Activated naive CD8-positive, alpha-beta T cell treated with anti-CD3 and anti-CD28 coated beads, Interleukin-2, amount 50 U/mL, for 24 hours (primary cell): ENCODE data around the gene NELL1.
"Not testable (repeated sequence)": the region's sequence is repeated elsewhere in the genome, so short reads cannot be mapped to it uniquely, and the experiment has no call there.

Source experiments
- ATAC-seq: fragments of 150-1000 bp; cut with Tn5 transposase; one replicate; pipeline ENCODE4 v1.10.0; 2021
- DNase-seq: peaks from one replicate; pipeline ENCODE4 v3.0.0; 2021
- H3K27ac Mint-ChIP-seq: one replicate; pipeline ENCODE4 v1.8.0; 2021; ENCODE audit warnings: mild to moderate bottlenecking, mixed read lengths
- H3K27me3 Mint-ChIP-seq: one replicate; pipeline ENCODE4 v1.8.0; 2021; ENCODE audit warnings: mixed read lengths
- H3K36me3 Mint-ChIP-seq: one replicate; pipeline ENCODE4 v1.8.0; 2021; ENCODE audit warnings: low read depth, mixed read lengths
- H3K4me1 Mint-ChIP-seq: one replicate; pipeline ENCODE4 v1.8.0; 2021; ENCODE audit warnings: mixed read lengths
- H3K4me3 Mint-ChIP-seq: one replicate; pipeline ENCODE4 v1.8.0; 2021; ENCODE audit warnings: mild to moderate bottlenecking, moderate library complexity, mixed read lengths
- H3K9me3 Mint-ChIP-seq: one replicate; pipeline ENCODE4 v1.8.0; 2021; ENCODE audit warnings: mixed read lengths

The NELL1 gene

DNA sequence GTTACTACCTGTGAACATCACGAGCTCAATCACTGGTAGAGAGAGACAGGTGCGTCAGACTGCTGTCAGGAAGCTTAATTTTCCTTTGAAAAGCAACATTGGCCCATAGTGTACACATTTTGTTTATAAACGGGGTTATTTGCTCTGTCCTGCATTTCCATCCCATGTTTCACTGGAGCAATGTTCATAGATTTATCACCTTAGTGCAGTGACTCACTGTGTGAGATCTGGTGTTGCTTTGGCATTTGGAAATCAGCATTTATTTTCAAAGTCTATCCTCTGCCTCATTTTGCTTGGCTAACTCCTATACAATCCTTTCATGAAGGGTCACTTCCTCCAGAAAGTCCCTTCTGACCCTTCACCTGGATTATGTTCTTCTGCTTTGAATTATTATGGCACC is 529.1 kb downstream of the NELL1 start:
- Mint-ChIP-seq H3K4me3 (no peak overlapping the region), H3K27me3 (no peaks in the 10 kb centered on the region), H3K36me3 (no peaks in the 10 kb centered on the region), H3K4me1 (no peaks in the 10 kb centered on the region), H3K27ac (no peak overlapping the region), H3K9me3 (peaks cover 22% of the 10 kb centered on the region)
- no peak for ATAC-seq
- DNase-seq: no peak

DNA sequence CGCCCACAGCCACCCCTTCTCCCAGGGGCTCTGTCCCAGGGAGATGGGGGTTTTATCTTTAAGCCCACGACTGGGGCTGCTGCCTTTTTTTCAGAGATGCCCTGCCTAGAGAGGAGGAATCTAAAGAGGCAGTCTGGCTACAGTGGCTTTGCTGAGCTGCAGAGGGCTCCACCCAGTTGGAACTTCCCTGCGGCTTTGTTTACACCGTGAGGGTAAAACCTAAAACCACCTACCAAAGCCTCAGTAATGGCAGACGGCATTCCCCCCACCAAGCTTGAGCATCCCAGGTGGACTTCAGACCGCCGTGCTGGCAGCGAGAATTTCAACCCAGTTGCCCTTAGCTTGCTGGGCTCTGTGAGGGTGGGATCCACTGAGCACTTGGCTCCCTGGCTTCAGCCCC is 535.8 kb downstream of the NELL1 start:
- Mint-ChIP-seq H3K27ac (no peak overlapping the region), H3K27me3 (no peaks in the 10 kb centered on the region), H3K4me3 (no peak overlapping the region), H3K36me3 (no peaks in the 10 kb centered on the region), H3K4me1 (no peaks in the 10 kb centered on the region), H3K9me3 (peaks cover 22% of the 10 kb centered on the region)
- no peak for DNase-seq
- ATAC-seq: no peak

DNA sequence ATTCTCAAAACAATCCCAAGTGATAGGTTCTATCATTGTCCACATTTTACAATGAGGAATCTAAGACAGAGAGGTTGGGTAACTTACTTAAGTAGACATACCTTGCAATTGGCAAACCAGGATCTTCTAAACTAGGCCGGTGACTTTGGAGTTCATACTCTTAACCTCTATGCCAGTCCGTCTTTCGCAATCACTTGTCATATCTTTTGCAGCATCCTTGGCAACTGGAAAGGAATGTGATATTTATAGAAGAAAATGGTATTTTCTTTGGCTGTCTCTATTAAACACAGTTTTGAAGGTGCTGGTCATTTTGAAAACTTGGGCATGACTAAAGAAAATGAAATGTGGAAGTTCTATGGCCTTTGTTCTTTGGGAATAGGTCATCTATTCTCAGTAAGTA is 556.5 kb downstream of the NELL1 start:
- no peaks in the 10 kb centered on the region for H3K4me1 Mint-ChIP-seq
- H3K4me3 Mint-ChIP-seq: no peak overlapping the region
- ATAC-seq (no peak), DNase-seq (no peak)
- H3K9me3 Mint-ChIP-seq: peaks cover 15% of the 10 kb centered on the region
- no peaks in the 10 kb centered on the region for H3K27me3 Mint-ChIP-seq
- H3K36me3 Mint-ChIP-seq: no peaks in the 10 kb centered on the region
- H3K27ac Mint-ChIP-seq: no peak overlapping the region

DNA sequence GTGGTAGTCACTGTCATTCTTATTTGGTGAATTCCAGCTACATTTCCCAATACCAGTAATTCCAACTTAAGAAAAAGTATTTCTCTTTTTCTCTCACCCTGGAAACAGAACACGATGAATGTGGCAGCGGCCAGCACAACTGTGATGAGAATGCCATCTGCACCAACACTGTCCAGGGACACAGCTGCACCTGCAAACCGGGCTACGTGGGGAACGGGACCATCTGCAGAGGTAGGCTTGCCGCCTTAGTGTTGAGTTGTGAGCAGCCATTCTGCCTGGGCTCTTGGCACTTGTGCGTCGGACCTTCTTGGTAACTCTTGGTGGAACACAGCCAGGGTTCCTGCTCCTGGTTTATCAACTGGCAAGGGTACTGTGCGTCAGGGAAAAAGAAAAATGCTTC is 559.8 kb downstream of the NELL1 start:
- Mint-ChIP-seq H3K36me3 (no peaks in the 10 kb centered on the region), H3K4me3 (no peak overlapping the region), H3K9me3 (peaks cover 4% of the 10 kb centered on the region), H3K27me3 (no peaks in the 10 kb centered on the region), H3K4me1 (no peaks in the 10 kb centered on the region), H3K27ac (no peak overlapping the region)
- DNase-seq (no peak), ATAC-seq (no peak)

DNA sequence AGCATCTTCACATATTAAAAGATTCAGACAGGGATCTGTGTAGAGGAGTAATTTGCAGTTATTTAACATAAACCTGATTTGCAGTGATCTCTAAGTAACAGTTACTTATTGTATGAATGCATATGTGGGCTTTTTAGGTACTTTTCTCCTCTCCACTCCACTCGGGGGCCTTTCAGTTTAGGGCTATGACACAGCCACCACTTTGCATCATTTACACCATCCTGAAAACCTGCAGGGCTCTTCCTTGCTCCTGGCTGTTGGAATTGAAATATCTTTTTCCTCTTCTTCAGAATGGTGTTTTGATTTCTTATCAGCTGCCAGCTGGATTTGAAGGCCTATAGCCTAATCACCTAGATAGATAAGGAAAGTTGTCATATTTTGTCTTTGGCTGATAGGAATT is 580.8 kb downstream of the NELL1 start:
- no peaks in the 10 kb centered on the region for H3K27me3 Mint-ChIP-seq
- no peaks in the 10 kb centered on the region for H3K36me3 Mint-ChIP-seq
- no peak overlapping the region for H3K4me3 Mint-ChIP-seq
- ATAC-seq (no peak), DNase-seq (no peak)
- peaks cover 9% of the 10 kb centered on the region for H3K9me3 Mint-ChIP-seq
- no peaks in the 10 kb centered on the region for H3K4me1 Mint-ChIP-seq
- H3K27ac Mint-ChIP-seq: no peak overlapping the region

DNA sequence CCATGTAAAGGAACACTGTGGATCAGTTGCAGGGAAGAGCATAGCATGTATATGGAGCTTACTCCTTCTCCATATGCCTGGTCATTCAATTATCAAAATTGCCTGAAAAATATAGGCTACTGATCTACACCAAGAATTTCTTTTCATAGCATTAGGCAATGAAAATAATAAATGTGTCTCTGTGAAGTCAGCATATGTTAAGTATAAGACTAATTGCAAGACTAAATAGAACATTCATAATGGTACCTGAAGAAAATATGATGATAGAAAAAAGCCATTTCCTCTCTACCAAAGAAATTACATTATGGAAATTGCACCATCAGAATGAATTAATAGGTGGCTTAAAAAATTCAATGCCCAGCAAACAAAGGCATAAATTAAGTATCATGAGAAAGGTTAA is 584.7 kb downstream of the NELL1 start:
- no peaks in the 10 kb centered on the region for H3K27me3 Mint-ChIP-seq
- H3K4me1 Mint-ChIP-seq: no peaks in the 10 kb centered on the region
- H3K36me3 Mint-ChIP-seq: no peaks in the 10 kb centered on the region
- DNase-seq (no peak), ATAC-seq (no peak)
- H3K4me3 Mint-ChIP-seq: no peak overlapping the region
- peaks cover 5% of the 10 kb centered on the region for H3K9me3 Mint-ChIP-seq
- no peak overlapping the region for H3K27ac Mint-ChIP-seq

DNA sequence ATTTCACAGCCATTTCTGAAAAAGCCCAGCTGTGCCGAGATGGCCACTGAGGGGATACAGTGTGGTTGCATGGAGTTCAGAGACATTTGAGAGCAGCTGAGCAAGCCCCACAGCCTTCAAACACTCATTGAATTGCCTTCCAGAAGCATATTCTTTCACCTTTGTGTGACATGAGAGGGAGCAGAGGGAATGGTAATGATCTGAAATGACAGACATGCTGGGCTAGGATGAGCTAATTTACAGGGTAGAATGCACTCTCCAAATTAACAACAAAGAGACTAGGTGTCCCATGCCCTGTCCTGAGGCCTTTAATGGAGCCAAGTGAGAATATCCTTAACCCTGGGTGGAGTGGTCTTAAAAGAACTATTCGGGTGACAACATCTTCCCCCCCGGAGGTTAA is 585.4 kb downstream of the NELL1 start:
- H3K27me3 Mint-ChIP-seq: no peaks in the 10 kb centered on the region
- no peaks in the 10 kb centered on the region for H3K36me3 Mint-ChIP-seq
- ATAC-seq (no peak), DNase-seq (no peak)
- no peaks in the 10 kb centered on the region for H3K4me1 Mint-ChIP-seq
- H3K27ac Mint-ChIP-seq: no peak overlapping the region
- H3K4me3 Mint-ChIP-seq: no peak overlapping the region
- peaks cover 4% of the 10 kb centered on the region for H3K9me3 Mint-ChIP-seq

- Mint-ChIP-seq H3K36me3 (no peaks in the 10 kb centered on the region), H3K4me1 (no peaks in the 10 kb centered on the region), H3K27me3 (no peaks in the 10 kb centered on the region), H3K9me3 (peaks cover 4% of the 10 kb centered on the region), H3K27ac (no peak overlapping the region), H3K4me3 (no peak overlapping the region)
- ATAC-seq: no peak
- no peak for DNase-seq
Measured at GRCh38 chr11:21257461-21257860, 588.1 kb downstream of the NELL1 start.

- peaks cover 4% of the 10 kb centered on the region for H3K9me3 Mint-ChIP-seq
- no peaks in the 10 kb centered on the region for H3K36me3 Mint-ChIP-seq
- ATAC-seq: no peak
- no peak for DNase-seq
- no peaks in the 10 kb centered on the region for H3K4me1 Mint-ChIP-seq
- no peak overlapping the region for H3K4me3 Mint-ChIP-seq
- H3K27ac Mint-ChIP-seq: no peak overlapping the region
- no peaks in the 10 kb centered on the region for H3K27me3 Mint-ChIP-seq
Measured at GRCh38 chr11:21258414-21258813, 589.0 kb downstream of the NELL1 start.

DNA sequence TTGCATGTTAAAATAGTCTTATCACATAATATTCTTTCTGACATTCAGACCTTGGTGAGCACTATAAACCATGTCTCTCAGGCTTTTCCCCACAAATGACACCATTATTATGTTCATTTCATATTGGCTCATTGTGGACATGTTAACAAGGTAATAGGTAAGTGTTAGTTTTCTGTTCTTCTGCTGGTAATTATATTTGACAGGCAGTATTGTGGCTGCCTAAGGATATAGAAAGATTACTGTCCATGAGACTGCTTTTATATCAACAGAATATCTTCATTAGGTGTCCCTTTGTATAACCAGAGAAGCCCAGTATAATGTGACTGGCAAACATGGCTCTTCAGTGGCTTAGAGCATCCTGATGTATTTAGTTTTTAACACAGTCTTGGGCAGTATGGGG is 590.7 kb downstream of the NELL1 start:
- Mint-ChIP-seq H3K27ac (no peak overlapping the region), H3K9me3 (no peaks in the 10 kb centered on the region), H3K4me1 (no peaks in the 10 kb centered on the region), H3K27me3 (no peaks in the 10 kb centered on the region), H3K36me3 (no peaks in the 10 kb centered on the region), H3K4me3 (no peak overlapping the region)
- DNase-seq: no peak
- no peak for ATAC-seq

DNA sequence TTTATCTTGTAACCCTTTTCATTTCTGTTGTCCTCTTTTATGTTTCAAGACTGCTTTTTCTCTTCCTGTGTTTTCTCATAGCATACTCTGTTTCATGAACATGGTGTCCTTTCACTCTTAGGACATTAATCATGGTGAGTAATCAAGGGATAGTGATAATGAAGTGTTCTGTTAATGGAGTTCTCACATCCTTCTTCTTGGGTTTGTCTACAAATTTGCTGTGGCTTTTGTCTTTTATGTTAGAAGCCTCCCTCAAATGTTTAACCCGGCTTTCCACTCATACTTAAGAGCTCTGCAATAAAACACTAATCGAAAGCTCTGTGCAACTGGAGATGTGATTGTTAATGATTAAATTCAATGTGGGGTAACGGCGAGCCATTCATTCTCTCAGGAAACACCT is 593.6 kb downstream of the NELL1 start:
- Mint-ChIP-seq H3K36me3 (no peaks in the 10 kb centered on the region), H3K4me1 (no peaks in the 10 kb centered on the region), H3K9me3 (peaks cover 9% of the 10 kb centered on the region), H3K4me3 (no peak overlapping the region), H3K27ac (no peak overlapping the region), H3K27me3 (no peaks in the 10 kb centered on the region)
- DNase-seq: no peak
- no peak for ATAC-seq

- ATAC-seq (no peak), DNase-seq (no peak)
- no peaks in the 10 kb centered on the region for H3K4me1 Mint-ChIP-seq
- peaks cover 14% of the 10 kb centered on the region for H3K9me3 Mint-ChIP-seq
- H3K27ac Mint-ChIP-seq: no peak overlapping the region
- H3K36me3 Mint-ChIP-seq: no peaks in the 10 kb centered on the region
- no peaks in the 10 kb centered on the region for H3K27me3 Mint-ChIP-seq
- no peak overlapping the region for H3K4me3 Mint-ChIP-seq
Measured at GRCh38 chr11:21264125-21264524, 594.7 kb downstream of the NELL1 start.

DNA sequence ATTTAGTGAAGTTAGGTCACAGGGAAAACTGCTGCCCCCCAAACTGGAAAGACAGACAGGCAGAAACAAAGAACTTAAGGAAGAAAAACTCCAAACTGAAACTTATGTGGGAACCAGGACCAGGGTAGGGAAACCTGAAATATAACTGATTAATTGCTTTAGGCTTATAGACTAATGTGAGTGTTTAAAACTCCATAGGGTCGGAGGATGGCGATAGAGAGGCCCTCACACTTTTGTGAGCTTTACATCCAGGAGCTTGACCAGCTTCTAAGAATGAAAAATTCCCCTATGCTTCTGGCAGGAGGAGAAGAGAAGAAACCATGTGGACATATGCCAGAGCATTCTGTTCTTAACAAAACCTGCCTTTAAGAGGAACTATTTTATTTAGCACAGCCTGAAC is 598.6 kb downstream of the NELL1 start:
- Mint-ChIP-seq H3K9me3 (peaks cover 20% of the 10 kb centered on the region), H3K4me1 (no peaks in the 10 kb centered on the region), H3K4me3 (no peak overlapping the region), H3K27me3 (no peaks in the 10 kb centered on the region), H3K36me3 (no peaks in the 10 kb centered on the region), H3K27ac (no peak overlapping the region)
- DNase-seq: no peak
- no peak for ATAC-seq

DNA sequence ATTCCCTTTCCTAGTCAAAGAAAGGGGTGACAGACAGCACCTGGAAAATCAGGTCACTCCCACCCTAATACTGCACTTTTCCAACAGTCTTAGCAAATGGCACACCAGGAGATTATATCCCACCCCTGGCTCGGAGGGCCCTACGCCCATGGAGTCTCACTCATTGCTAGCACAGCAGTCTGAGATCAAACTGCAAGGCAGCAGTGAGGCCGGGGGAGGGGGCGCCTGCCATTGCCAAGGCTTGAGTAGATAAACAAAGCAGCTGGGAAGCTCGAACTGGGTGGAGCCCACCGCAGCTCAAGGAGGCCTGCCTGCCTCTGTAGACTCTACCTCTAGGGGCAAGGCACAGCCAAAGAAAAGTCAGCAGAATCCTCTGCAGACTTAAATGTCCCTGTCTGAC is 602.8 kb downstream of the NELL1 start:
- peaks cover 26% of the 10 kb centered on the region for H3K9me3 Mint-ChIP-seq
- ATAC-seq, DNase-seq, H3K4me3 Mint-ChIP-seq, H3K27ac Mint-ChIP-seq, H3K27me3 Mint-ChIP-seq, H3K4me1 Mint-ChIP-seq, H3K36me3 Mint-ChIP-seq: not testable (repeated sequence)

DNA sequence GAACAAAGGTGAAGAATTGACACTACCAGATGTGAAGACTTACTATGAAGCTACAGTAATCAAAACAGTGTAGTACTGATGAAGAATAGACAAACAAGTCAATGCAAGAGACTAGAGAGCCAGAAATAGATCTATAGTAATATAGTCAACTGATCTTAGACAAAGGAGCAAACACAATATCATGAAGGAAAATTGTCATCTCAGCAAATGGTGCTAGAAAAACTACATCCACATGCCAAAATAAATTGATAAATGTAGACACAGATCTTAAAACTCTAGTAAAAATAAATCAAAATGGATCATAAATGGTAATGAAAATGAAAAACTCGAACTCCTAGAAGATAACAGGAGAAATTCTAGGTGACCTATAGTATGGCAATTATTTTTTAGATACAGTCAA is 609.5 kb downstream of the NELL1 start:
- Mint-ChIP-seq H3K4me3 (no peak overlapping the region), H3K36me3 (no peaks in the 10 kb centered on the region), H3K27ac (no peak overlapping the region), H3K9me3 (peaks cover 20% of the 10 kb centered on the region), H3K4me1 (no peaks in the 10 kb centered on the region), H3K27me3 (no peaks in the 10 kb centered on the region)
- ATAC-seq (no peak), DNase-seq (no peak)

GRCh38 chr11:21285104-21285503 is 615.7 kb downstream of the NELL1 start:
- DNase-seq (no peak), ATAC-seq (no peak)
- Mint-ChIP-seq H3K27ac (no peak overlapping the region), H3K27me3 (no peaks in the 10 kb centered on the region), H3K9me3 (peaks cover 25% of the 10 kb centered on the region), H3K36me3 (no peaks in the 10 kb centered on the region), H3K4me3 (no peak overlapping the region), H3K4me1 (no peaks in the 10 kb centered on the region)
